Stomach (tissue), 4 donors: ENCODE results near the gene MTMR3.

Source experiments
- EP300 ChIP-seq: sonication (generic); formaldehyde crosslinking; IDR thresholded peaks from one replicate; pipeline ENCODE4 v1.6.1; 2017; ENCODE audit warnings: antibody characterized with exemption
- POLR2A ChIP-seq, 4 donors: fragments of 450-650 bp; IDR thresholded peaks; one replicate each; pipeline ENCODE4 v1.6.1; 2016; ENCODE audit warnings: antibody characterized with exemption in 4 of 4, control low read depth in 2 of 4, mild to moderate bottlenecking in 1 of 4, moderate library complexity in 1 of 4
- POLR2AphosphoS5 ChIP-seq, 3 donors: sonication (generic); formaldehyde crosslinking; IDR thresholded peaks; one replicate each; pipeline ENCODE4 v1.6.1; 2016; ENCODE audit warnings: antibody characterized with exemption in 3 of 3
- TF ChIP-seq, protein P1 (sequence below), 7 experiments: fragments of 450-650 bp in 4 of 7; fragments of 200-600 bp in 3 of 7; sonication (generic) in 3 of 7; IDR thresholded peaks; one replicate each; pipeline ENCODE4 v1.5.1; 2016 to 2019; ENCODE audit warnings: antibody characterized with exemption in 7 of 7, control low read depth in 2 of 7, mild to moderate bottlenecking in 1 of 7

DNA sequence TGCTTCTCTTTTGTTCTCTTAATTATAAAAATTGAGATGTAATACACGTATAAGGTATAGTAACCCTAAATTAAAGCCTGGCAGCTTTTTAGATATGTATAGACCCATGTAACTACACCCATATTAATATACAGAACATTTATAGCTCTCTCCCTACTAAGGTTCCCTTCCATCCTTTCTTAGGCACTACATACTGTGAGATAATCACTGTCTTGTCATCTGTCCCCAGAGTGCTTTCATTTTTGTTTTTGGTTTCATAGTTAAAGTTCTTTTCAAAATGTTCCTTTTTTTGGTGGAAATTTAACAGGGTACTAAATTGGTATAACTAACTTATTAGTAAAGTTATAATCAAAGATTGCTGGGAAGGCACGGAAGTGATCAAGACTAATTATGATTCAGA is 49.2 kb downstream of the MTMR3 start:
- TF ChIP-seq, protein P1, sequence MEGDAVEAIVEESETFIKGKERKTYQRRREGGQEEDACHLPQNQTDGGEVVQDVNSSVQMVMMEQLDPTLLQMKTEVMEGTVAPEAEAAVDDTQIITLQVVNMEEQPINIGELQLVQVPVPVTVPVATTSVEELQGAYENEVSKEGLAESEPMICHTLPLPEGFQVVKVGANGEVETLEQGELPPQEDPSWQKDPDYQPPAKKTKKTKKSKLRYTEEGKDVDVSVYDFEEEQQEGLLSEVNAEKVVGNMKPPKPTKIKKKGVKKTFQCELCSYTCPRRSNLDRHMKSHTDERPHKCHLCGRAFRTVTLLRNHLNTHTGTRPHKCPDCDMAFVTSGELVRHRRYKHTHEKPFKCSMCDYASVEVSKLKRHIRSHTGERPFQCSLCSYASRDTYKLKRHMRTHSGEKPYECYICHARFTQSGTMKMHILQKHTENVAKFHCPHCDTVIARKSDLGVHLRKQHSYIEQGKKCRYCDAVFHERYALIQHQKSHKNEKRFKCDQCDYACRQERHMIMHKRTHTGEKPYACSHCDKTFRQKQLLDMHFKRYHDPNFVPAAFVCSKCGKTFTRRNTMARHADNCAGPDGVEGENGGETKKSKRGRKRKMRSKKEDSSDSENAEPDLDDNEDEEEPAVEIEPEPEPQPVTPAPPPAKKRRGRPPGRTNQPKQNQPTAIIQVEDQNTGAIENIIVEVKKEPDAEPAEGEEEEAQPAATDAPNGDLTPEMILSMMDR (IDR thresholded peaks at IDR 0.05): no peak
- no peak for TF ChIP-seq POLR2A (IDR thresholded peaks at IDR 0.05)
- TF ChIP-seq POLR2AphosphoS5 (IDR thresholded peaks at IDR 0.05): no peak
- TF ChIP-seq EP300: no peak
